Measurements from ENCODE around the gene CCM2L.

Gene CCM2L

GRCh38 chr20:32062776-32063170 lies 52.5 kb downstream of the CCM2L start:
- H3K36me3 ChIP-seq (ENCODE audit: insufficient read depth, low read length): no peaks in the 10 kb centered on the region
- no peaks in the 10 kb centered on the region for H3K9me3 ChIP-seq (ENCODE audit: low read length)
- no peak overlapping the region for H2AFZ ChIP-seq (ENCODE audit: low read depth, low read length)
- no peaks in the 10 kb centered on the region for H3K4me1 ChIP-seq (ENCODE audit: insufficient read depth, low read length)
- H3K4me3 ChIP-seq (ENCODE audit: low read length): no peak overlapping the region
- peaks cover 10% of the 10 kb centered on the region for H3K27me3 ChIP-seq (ENCODE audit: insufficient read depth, low read length)

- Histone ChIP-seq H2AFZ (ENCODE audit: low read depth, low read length) (no peak overlapping the region), H3K36me3 (ENCODE audit: insufficient read depth, low read length) (no peaks in the 10 kb centered on the region), H3K4me1 (ENCODE audit: insufficient read depth, low read length) (no peaks in the 10 kb centered on the region), H3K4me3 (ENCODE audit: low read length) (no peak overlapping the region), H3K9me3 (ENCODE audit: low read length) (no peaks in the 10 kb centered on the region), H3K27me3 (ENCODE audit: insufficient read depth, low read length) (peaks cover 10% of the 10 kb centered on the region)
Measured at GRCh38 chr20:32063695-32064094, 53.5 kb downstream of the CCM2L start.

GRCh38 chr20:32064667-32065066 lies 54.4 kb downstream of the CCM2L start:
- no peaks in the 10 kb centered on the region for H3K4me1 ChIP-seq (ENCODE audit: insufficient read depth, low read length)
- no peaks in the 10 kb centered on the region for H3K9me3 ChIP-seq (ENCODE audit: low read length)
- no peak overlapping the region for H3K4me3 ChIP-seq (ENCODE audit: low read length)
- H3K36me3 ChIP-seq (ENCODE audit: insufficient read depth, low read length): no peaks in the 10 kb centered on the region
- H3K27me3 ChIP-seq (ENCODE audit: insufficient read depth, low read length): peaks cover 10% of the 10 kb centered on the region
- H2AFZ ChIP-seq (ENCODE audit: low read depth, low read length): no peak overlapping the region

GRCh38 chr20:32067234-32067821 lies 57.1 kb downstream of the CCM2L start:
- Histone ChIP-seq H3K9me3 (ENCODE audit: low read length) (no peaks in the 10 kb centered on the region), H2AFZ (ENCODE audit: low read depth, low read length) (no peak overlapping the region), H3K36me3 (ENCODE audit: insufficient read depth, low read length) (no peaks in the 10 kb centered on the region), H3K4me3 (ENCODE audit: low read length) (no peak overlapping the region), H3K4me1 (ENCODE audit: insufficient read depth, low read length) (no peaks in the 10 kb centered on the region), H3K27me3 (ENCODE audit: insufficient read depth, low read length) (peaks cover 13% of the 10 kb centered on the region)

DNA sequence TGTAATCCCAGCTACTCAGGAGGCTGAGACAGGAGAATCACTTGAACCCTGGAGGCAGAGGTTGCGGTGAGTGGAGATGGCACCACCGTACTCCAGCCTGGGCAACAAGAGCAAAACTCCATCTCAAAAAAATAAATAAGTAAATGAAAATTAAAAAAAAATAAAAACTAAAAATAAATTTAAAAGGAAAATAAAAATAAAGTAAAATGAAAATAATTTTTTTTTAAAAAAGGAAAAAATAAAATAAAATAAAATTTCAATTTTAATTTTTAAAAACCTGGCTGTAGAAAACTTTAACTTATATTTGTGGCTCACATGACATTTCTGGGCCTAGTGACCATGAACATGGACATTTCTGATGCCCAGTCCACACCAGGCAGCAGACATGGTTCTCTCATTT lies 57.9 kb downstream of the CCM2L start:
- Histone ChIP-seq H2AFZ (ENCODE audit: low read depth, low read length) (no peak overlapping the region), H3K4me1 (ENCODE audit: insufficient read depth, low read length) (no peaks in the 10 kb centered on the region), H3K27me3 (ENCODE audit: insufficient read depth, low read length) (peaks cover 15% of the 10 kb centered on the region), H3K9me3 (ENCODE audit: low read length) (no peaks in the 10 kb centered on the region), H3K36me3 (ENCODE audit: insufficient read depth, low read length) (no peaks in the 10 kb centered on the region), H3K4me3 (ENCODE audit: low read length) (no peak overlapping the region)

DNA sequence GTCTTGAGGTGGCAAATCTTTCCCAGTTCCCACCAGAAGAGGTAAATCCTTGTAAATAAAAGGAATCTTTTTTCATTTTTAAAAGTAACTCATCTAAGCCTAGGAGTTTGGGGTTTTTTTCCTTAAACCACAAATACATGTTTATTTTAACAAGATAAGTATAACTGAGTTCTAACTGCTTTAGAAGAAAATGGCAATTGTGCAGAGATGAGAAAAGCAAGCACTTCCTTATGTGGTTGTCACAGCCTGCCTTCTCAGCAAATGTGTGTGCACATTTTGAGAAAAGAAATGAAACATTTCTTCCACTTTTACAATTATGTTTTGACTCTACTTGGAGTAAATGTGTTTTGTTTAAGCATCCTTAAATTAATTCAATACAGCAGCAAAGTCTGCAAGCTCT lies 59.5 kb downstream of the CCM2L start:
- Histone ChIP-seq H3K9me3 (ENCODE audit: low read length) (no peaks in the 10 kb centered on the region), H2AFZ (ENCODE audit: low read depth, low read length) (no peak overlapping the region), H3K4me1 (ENCODE audit: insufficient read depth, low read length) (no peaks in the 10 kb centered on the region), H3K27me3 (ENCODE audit: insufficient read depth, low read length) (peaks cover 19% of the 10 kb centered on the region), H3K36me3 (ENCODE audit: insufficient read depth, low read length) (no peaks in the 10 kb centered on the region), H3K4me3 (ENCODE audit: low read length) (no peak overlapping the region)

GRCh38 chr20:32070282-32070681 lies 60.0 kb downstream of the CCM2L start:
- Histone ChIP-seq H3K9me3 (ENCODE audit: low read length) (no peaks in the 10 kb centered on the region), H3K36me3 (ENCODE audit: insufficient read depth, low read length) (no peaks in the 10 kb centered on the region), H3K4me3 (ENCODE audit: low read length) (no peak overlapping the region), H2AFZ (ENCODE audit: low read depth, low read length) (no peak overlapping the region), H3K27me3 (ENCODE audit: insufficient read depth, low read length) (peaks cover 23% of the 10 kb centered on the region), H3K4me1 (ENCODE audit: insufficient read depth, low read length) (no peaks in the 10 kb centered on the region)

DNA sequence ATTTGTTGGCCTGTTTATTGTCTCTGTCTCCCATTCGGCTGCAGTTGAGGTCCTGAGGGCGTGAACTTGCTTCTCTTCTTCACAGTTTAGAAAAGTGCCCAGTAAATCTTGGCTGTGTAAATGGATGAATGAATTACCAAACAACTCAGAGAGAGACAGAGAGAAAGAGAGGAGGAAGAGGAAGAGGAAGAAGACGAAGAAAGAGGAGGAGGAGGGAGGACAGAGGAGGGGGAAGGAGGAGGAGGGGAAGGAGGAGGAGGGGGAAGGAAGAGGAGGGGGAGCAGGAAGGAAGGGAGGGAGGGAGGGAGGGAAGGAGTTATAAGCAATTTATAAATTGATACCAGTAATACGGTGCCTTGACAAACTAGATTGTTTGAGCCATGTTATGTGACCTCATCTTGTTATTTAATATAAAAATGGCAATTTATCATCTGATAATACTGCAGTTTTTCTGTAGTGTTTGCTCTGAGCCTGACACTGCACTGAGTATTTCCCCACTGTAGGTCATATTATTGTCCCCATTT lies 60.5 kb downstream of the CCM2L start:
- Histone ChIP-seq H3K27me3 (ENCODE audit: insufficient read depth, low read length) (peaks cover 23% of the 10 kb centered on the region), H3K4me1 (ENCODE audit: insufficient read depth, low read length) (no peaks in the 10 kb centered on the region), H3K36me3 (ENCODE audit: insufficient read depth, low read length) (no peaks in the 10 kb centered on the region), H2AFZ (ENCODE audit: low read depth, low read length) (no peak overlapping the region), H3K9me3 (ENCODE audit: low read length) (no peaks in the 10 kb centered on the region), H3K4me3 (ENCODE audit: low read length) (no peak overlapping the region)

DNA sequence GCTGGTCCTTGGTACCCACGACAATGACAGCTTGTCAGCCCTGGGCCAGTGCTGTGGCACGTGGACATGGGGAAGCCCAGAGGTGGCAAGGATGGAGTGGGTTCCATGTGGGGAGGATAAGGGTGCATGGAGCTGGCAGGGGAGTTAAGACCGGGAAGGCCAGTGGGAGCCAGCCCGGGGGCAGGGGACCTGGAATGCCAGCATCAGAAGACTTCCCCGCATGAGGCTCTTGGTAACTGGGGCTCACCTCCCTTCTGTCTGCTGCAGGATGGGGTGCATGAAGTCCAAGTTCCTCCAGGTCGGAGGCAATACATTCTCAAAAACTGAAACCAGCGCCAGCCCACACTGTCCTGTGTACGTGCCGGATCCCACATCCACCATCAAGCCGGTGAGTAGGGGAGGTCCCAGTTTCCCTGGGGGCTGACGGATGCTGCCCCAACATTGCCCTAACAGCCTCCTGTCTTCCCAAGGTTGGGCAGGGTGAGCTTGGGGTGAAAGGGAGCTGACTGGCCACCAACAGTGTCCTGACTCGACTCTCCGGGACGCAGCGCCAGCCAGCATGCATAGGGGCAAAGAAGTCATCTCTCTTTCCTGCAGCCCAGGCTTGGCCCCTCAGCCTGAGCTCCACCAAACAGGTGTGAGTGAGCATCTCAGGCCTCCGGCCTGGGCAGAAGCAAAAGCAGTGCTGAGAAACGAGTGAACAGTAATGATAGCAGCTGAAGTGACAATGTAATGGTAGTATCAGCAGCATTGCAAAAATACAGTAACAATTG lies 61.3 kb downstream of the CCM2L start:
- no peaks in the 10 kb centered on the region for H3K4me1 ChIP-seq (ENCODE audit: insufficient read depth, low read length)
- no peak overlapping the region for H3K4me3 ChIP-seq (ENCODE audit: low read length)
- H2AFZ ChIP-seq (ENCODE audit: low read depth, low read length): no peak overlapping the region
- H3K9me3 ChIP-seq (ENCODE audit: low read length): no peaks in the 10 kb centered on the region
- no peaks in the 10 kb centered on the region for H3K36me3 ChIP-seq (ENCODE audit: insufficient read depth, low read length)
- peaks cover 23% of the 10 kb centered on the region for H3K27me3 ChIP-seq (ENCODE audit: insufficient read depth, low read length)

- H3K36me3 ChIP-seq (ENCODE audit: insufficient read depth, low read length): no peaks in the 10 kb centered on the region
- H3K4me3 ChIP-seq (ENCODE audit: low read length): no peak overlapping the region
- H3K9me3 ChIP-seq (ENCODE audit: low read length): no peaks in the 10 kb centered on the region
- peaks cover 23% of the 10 kb centered on the region for H3K27me3 ChIP-seq (ENCODE audit: insufficient read depth, low read length)
- no peak overlapping the region for H2AFZ ChIP-seq (ENCODE audit: low read depth, low read length)
- no peaks in the 10 kb centered on the region for H3K4me1 ChIP-seq (ENCODE audit: insufficient read depth, low read length)
Measured at GRCh38 chr20:32072168-32072750, 62.0 kb downstream of the CCM2L start.

GRCh38 chr20:32075534-32075933 lies 65.3 kb downstream of the CCM2L start:
- no peaks in the 10 kb centered on the region for H3K9me3 ChIP-seq (ENCODE audit: low read length)
- H3K4me1 ChIP-seq (ENCODE audit: insufficient read depth, low read length): no peaks in the 10 kb centered on the region
- no peak overlapping the region for H2AFZ ChIP-seq (ENCODE audit: low read depth, low read length)
- H3K4me3 ChIP-seq (ENCODE audit: low read length): no peak overlapping the region
- H3K36me3 ChIP-seq (ENCODE audit: insufficient read depth, low read length): no peaks in the 10 kb centered on the region
- peaks cover 23% of the 10 kb centered on the region for H3K27me3 ChIP-seq (ENCODE audit: insufficient read depth, low read length)

- Histone ChIP-seq H3K36me3 (ENCODE audit: insufficient read depth, low read length) (no peaks in the 10 kb centered on the region), H3K9me3 (ENCODE audit: low read length) (no peaks in the 10 kb centered on the region), H3K4me1 (ENCODE audit: insufficient read depth, low read length) (no peaks in the 10 kb centered on the region), H2AFZ (ENCODE audit: low read depth, low read length) (no peak overlapping the region), H3K27me3 (ENCODE audit: insufficient read depth, low read length) (peaks cover 12% of the 10 kb centered on the region), H3K4me3 (ENCODE audit: low read length) (no peak overlapping the region)
Measured at GRCh38 chr20:32077190-32077589, 67.0 kb downstream of the CCM2L start.

- H3K27me3 ChIP-seq (ENCODE audit: insufficient read depth, low read length): peaks cover 7% of the 10 kb centered on the region
- no peaks in the 10 kb centered on the region for H3K36me3 ChIP-seq (ENCODE audit: insufficient read depth, low read length)
- no peaks in the 10 kb centered on the region for H3K9me3 ChIP-seq (ENCODE audit: low read length)
Measured at GRCh38 chr20:32078322-32078721, 68.1 kb downstream of the CCM2L start.

More at GRCh38 chr20:32078322-32078721, 68.1 kb downstream of the CCM2L start:
- H3K4me3 ChIP-seq (ENCODE audit: low read length): no peak overlapping the region
- no peak overlapping the region for H2AFZ ChIP-seq (ENCODE audit: low read depth, low read length)
- no peaks in the 10 kb centered on the region for H3K4me1 ChIP-seq (ENCODE audit: insufficient read depth, low read length)
